ENCODE data around the gene ZDHHC14.

DNA sequence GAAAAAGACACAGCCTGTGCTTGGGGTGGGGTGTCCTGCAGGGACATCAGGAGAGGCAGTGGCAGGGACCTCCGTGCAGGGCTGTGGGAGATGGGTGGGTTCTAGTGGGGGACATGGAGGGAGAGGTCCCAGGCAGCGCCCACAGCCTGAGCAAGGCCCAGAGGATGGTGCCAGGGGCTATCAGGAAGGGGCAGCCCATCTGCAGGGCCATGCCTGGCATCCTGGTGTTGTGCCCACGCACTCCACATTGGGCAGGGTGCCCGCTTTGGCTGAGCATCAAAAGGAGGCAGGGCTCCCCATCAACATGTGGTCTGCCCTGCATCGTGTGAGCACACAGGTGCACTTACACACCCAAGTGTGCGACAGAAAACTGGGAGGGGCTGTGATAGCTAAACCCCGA lies 257.8 kb downstream of the ZDHHC14 start:
- TF ChIP-seq, protein P1, sequence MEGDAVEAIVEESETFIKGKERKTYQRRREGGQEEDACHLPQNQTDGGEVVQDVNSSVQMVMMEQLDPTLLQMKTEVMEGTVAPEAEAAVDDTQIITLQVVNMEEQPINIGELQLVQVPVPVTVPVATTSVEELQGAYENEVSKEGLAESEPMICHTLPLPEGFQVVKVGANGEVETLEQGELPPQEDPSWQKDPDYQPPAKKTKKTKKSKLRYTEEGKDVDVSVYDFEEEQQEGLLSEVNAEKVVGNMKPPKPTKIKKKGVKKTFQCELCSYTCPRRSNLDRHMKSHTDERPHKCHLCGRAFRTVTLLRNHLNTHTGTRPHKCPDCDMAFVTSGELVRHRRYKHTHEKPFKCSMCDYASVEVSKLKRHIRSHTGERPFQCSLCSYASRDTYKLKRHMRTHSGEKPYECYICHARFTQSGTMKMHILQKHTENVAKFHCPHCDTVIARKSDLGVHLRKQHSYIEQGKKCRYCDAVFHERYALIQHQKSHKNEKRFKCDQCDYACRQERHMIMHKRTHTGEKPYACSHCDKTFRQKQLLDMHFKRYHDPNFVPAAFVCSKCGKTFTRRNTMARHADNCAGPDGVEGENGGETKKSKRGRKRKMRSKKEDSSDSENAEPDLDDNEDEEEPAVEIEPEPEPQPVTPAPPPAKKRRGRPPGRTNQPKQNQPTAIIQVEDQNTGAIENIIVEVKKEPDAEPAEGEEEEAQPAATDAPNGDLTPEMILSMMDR (IDR thresholded peaks at IDR 0.05), result no peak
- no peak for TF ChIP-seq POLR2A (IDR thresholded peaks at IDR 0.05)

All from Peyer's patch (tissue), 4 donors.